AG04449 (cell line): ENCODE measurements around the gene NPNT.

Experiments
- CTCF ChIA-PET: fragments of 350-600 bp; formaldehyde crosslinking; extraction: SDS; loops from one replicate; lab custom pipeline; 2021; ENCODE audit warnings: antibody characterized with exemption; lab: Yijun Ruan, JAX
- POLR2A ChIA-PET: fragments of 400-600, 350-600 bp; formaldehyde crosslinking; extraction: SDS; loops from one replicate; lab custom pipeline; 2020; ENCODE audit warnings: antibody characterized with exemption, inconsistent platforms; lab: Yijun Ruan, JAX
- DNase-seq: peaks from one replicate; pipeline ENCODE4 v3.0.0-alpha.2; 2010; ENCODE audit warnings: low read depth, low spot score
- H3K4me3 ChIP-seq: 2 replicates; pipeline ENCODE4 v1.5.1; 2011; ENCODE audit warnings: low read depth, mild to moderate bottlenecking, control low read depth, low read length
- TF ChIP-seq, protein P1 (sequence below): IDR thresholded peaks from one replicate; pipeline ENCODE4 v1.5.1; 2011; ENCODE audit warnings: mild to moderate bottlenecking, moderate library complexity, low read length, control low read depth, inconsistent platforms; ENCODE audit not compliant: insufficient read depth; ENCODE audit errors: missing control alignments

The NPNT gene

DNA sequence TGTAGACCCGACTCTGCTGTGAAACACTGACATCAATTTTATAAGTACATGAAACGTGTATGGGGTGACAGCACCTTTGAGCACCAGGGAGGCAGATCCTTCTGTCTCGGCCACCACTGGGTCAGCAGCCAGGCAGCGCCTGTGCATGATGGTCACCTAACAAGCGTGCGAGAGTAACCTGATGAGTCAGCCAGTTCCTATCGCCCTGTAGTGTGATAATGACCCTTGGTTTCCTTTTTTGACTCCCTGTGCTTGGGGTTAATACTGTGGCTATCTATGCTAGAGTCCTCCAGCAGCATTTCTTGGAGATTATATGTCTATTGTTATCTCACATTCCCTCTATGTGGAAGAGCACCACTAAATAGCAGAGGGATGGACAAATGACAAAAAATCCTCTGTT lies 101.6 kb downstream of the NPNT start:
- CTCF ChIA-PET = no interaction called here
- TF ChIP-seq, protein P1, sequence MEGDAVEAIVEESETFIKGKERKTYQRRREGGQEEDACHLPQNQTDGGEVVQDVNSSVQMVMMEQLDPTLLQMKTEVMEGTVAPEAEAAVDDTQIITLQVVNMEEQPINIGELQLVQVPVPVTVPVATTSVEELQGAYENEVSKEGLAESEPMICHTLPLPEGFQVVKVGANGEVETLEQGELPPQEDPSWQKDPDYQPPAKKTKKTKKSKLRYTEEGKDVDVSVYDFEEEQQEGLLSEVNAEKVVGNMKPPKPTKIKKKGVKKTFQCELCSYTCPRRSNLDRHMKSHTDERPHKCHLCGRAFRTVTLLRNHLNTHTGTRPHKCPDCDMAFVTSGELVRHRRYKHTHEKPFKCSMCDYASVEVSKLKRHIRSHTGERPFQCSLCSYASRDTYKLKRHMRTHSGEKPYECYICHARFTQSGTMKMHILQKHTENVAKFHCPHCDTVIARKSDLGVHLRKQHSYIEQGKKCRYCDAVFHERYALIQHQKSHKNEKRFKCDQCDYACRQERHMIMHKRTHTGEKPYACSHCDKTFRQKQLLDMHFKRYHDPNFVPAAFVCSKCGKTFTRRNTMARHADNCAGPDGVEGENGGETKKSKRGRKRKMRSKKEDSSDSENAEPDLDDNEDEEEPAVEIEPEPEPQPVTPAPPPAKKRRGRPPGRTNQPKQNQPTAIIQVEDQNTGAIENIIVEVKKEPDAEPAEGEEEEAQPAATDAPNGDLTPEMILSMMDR = no peak
- POLR2A ChIA-PET = no interaction called here
- no peak for DNase-seq
- no peak overlapping the region for H3K4me3 ChIP-seq

GRCh38 chr4:105998171-105999063 lies 103.1 kb downstream of the NPNT start:
- ChIA-PET POLR2A (no interaction called here), CTCF (no interaction called here)
- H3K4me3 ChIP-seq = no peak overlapping the region
- no peak for DNase-seq
- TF ChIP-seq, protein P1 = no peak

DNA sequence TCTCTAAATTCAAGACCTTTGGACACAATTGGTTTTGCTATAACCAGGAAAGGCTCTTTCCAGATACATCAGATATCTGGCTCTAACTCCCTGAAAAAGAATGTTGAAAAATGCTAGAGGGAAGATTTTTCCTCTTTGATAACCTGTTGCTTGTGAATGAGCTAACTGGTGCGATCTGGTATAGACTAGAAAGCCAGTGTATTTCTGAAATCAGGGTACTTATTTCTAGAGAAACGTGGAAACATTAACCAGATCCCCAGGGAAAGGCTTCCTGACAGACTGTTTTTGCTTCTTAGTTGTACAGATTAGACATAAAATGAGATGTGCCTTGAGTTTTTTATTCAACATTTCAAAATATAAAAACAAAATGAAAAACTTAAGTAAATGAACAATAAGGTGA lies 107.7 kb downstream of the NPNT start:
- TF ChIP-seq, protein P1 = no peak
- DNase-seq = no peak
- CTCF ChIA-PET = no interaction called here
- POLR2A ChIA-PET = no interaction called here
- no peak overlapping the region for H3K4me3 ChIP-seq

GRCh38 chr4:106010761-106011160 lies 115.5 kb downstream of the NPNT start:
- H3K4me3 ChIP-seq = no peak overlapping the region
- CTCF ChIA-PET = no interaction called here
- TF ChIP-seq, protein P1 = no peak
- DNase-seq = no peak
- POLR2A ChIA-PET = no interaction called here

- no peak overlapping the region for H3K4me3 ChIP-seq
- ChIA-PET POLR2A (no interaction called here), CTCF (no interaction called here)
- DNase-seq = no peak
- TF ChIP-seq, protein P1 = no peak
These were observed 116.1 kb downstream of the NPNT start for GRCh38 chr4:106011387-106011786.

DNA sequence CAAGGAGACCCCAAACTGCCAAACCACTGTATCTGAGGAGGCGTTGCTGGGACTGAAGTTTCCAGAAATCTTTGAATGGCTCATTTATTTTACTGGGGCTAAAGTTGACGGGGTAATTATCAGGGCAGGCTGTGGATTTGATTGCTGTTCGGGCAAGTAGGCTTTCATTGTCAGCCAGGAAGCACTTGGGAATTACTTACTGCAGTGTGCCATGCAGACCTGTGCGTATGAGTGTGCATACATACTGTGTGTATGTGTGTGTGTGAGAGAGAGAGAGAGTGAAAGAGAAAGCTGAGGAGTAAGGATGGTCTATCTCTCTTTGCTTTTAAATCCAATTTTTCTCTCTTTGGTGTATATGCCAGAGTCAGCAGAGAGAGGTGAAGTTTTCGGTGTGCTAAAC lies 122.7 kb downstream of the NPNT start:
- no peak for DNase-seq
- no peak overlapping the region for H3K4me3 ChIP-seq
- CTCF ChIA-PET = no interaction called here
- TF ChIP-seq, protein P1 = no peak
- POLR2A ChIA-PET = no interaction called here
